Smooth muscle cell (in vitro differentiated cells): ENCODE measurements around the gene RBCK1. TPM values are rescaled to one million over a fixed set of nuclear protein-coding genes. Genes with fewer than 3 reads are reported as not detected.

Source experiments
- DNase-seq: peaks from one replicate; lab custom pipeline; 2025; ENCODE audit not compliant: unreplicated experiment; lab: John Stamatoyannopoulos, UW
- H2AFZ ChIP-seq: fragments of 200-600 bp; sonication (generic); 2 replicates; pipeline ENCODE4 v1.6.0; 2016; ENCODE audit warnings: antibody characterized with exemption, low read depth, mild to moderate bottlenecking
- H3F3A ChIP-seq: fragments of 200-600 bp; sonication (generic); 2 replicates; pipeline ENCODE4 v1.6.0; 2017; ENCODE audit warnings: antibody characterized with exemption, low read depth
- H3K27ac ChIP-seq: fragments of 200-600 bp; sonication (generic); 2 replicates; pipeline ENCODE4 v1.5.1; 2016; ENCODE audit warnings: low read depth, mild to moderate bottlenecking
- H3K27me3 ChIP-seq: fragments of 200-600 bp; sonication (generic); 2 replicates; pipeline ENCODE4 v1.6.1; 2016; ENCODE audit warnings: low read depth, mild to moderate bottlenecking
- H3K36me3 ChIP-seq: fragments of 200-600 bp; sonication (generic); 2 replicates; pipeline ENCODE4 v1.5.1; 2016; ENCODE audit warnings: low read depth
- H3K4me1 ChIP-seq: fragments of 200-600 bp; sonication (generic); 2 replicates; pipeline ENCODE4 v1.5.1; 2016; ENCODE audit warnings: low read depth
- H3K4me2 ChIP-seq: fragments of 200-600 bp; sonication (generic); 2 replicates; pipeline ENCODE4 v1.6.0; 2016; ENCODE audit warnings: mild to moderate bottlenecking
- H3K4me3 ChIP-seq: fragments of 200-600 bp; sonication (generic); 2 replicates; pipeline ENCODE4 v1.5.1; 2016; ENCODE audit warnings: mild to moderate bottlenecking
- H3K79me2 ChIP-seq: fragments of 200-600 bp; sonication (generic); 2 replicates; pipeline ENCODE4 v1.6.0; 2016; ENCODE audit warnings: low read depth, mild to moderate bottlenecking
- H3K9ac ChIP-seq: fragments of 200-600 bp; sonication (generic); 2 replicates; pipeline ENCODE4 v1.6.0; 2016; ENCODE audit warnings: low read depth
- H3K9me3 ChIP-seq: fragments of 200-600 bp; sonication (generic); replicated peaks from 2 replicates; pipeline ENCODE4 v1.5.1; 2016; ENCODE audit warnings: low read depth
- H4K20me1 ChIP-seq: fragments of 200-600 bp; sonication (generic); 2 replicates; pipeline ENCODE4 v1.6.0; 2016; ENCODE audit warnings: low read depth
- WGBS: methylation state at CpG from one replicate; pipeline ENCODE4 v1.1.7; 2016; ENCODE audit warnings: low lambda C conversion rate; 5-methylcytosine and 5-hydroxymethylcytosine counted together
- polyA plus RNA-seq: library from polyadenylated mRNA; unstranded; fragments of >200 nt; fragmentation: Nextera tagmentation; extraction: Ambion mirVana; gene quantifications from 2 replicates; pipeline ENCODE4 v1.2.1, GENCODE V29; 2016
- total RNA-seq: library from RNA; depleted of rRNA; stranded (reverse); fragments of >200 nt; gene quantifications from 2 replicates; pipeline ENCODE4 v1.2.3, GENCODE V29; 2014
- TF ChIP-seq, protein P1 (sequence below): fragments of 200-600 bp; sonication (generic); IDR thresholded peaks from 2 replicates; pipeline ENCODE4 v1.5.1; 2017; ENCODE audit warnings: borderline replicate concordance, mild to moderate bottlenecking, antibody characterized with exemption; ENCODE audit not compliant: insufficient read depth, poor library complexity, severe bottlenecking

Gene RBCK1
- total and polyA plus RNA-seq, 2 experiments from 2014 or later = 43.0 to 53.9 TPM

DNA sequence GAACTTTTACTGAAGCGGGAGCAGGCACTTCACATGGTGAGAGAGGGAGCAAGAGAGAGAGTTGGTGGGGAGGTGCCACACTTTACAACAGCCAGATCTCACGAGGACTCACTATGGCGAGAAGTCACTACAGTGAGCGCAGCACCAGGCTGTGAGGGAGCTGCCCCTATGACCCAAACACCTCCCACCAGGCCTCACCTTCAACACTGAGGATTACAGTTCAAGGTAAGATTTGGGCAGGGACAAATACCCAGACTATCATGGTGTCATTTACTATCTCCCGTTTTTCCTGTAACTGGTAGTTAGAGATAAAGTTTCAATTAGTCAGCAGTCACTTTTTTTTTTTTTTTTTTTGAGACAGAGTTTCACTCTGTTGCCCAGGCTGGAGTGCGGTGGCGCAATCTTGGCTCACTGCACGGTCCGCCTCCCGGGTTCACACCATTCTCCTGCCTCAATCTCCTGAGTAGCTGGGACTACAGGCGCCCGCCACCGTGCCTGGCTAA, 7.8 kb downstream of the RBCK1 start:
- Histone ChIP-seq H3K9me3 (no peaks in the 10 kb centered on the region), H3K4me2 (no peak overlapping the region), H3K36me3 (no peaks in the 10 kb centered on the region), H2AFZ (no peak overlapping the region), H3K79me2 (peaks cover 42% of the 10 kb centered on the region), H3K4me1 (no peaks in the 10 kb centered on the region), H4K20me1 (peaks cover 31% of the 10 kb centered on the region), H3K4me3 (no peak overlapping the region), H3F3A (no peaks in the 10 kb centered on the region), H3K27ac (no peak overlapping the region), H3K9ac (no peak overlapping the region), H3K27me3 (no peaks in the 10 kb centered on the region)
- TF ChIP-seq, protein P1, sequence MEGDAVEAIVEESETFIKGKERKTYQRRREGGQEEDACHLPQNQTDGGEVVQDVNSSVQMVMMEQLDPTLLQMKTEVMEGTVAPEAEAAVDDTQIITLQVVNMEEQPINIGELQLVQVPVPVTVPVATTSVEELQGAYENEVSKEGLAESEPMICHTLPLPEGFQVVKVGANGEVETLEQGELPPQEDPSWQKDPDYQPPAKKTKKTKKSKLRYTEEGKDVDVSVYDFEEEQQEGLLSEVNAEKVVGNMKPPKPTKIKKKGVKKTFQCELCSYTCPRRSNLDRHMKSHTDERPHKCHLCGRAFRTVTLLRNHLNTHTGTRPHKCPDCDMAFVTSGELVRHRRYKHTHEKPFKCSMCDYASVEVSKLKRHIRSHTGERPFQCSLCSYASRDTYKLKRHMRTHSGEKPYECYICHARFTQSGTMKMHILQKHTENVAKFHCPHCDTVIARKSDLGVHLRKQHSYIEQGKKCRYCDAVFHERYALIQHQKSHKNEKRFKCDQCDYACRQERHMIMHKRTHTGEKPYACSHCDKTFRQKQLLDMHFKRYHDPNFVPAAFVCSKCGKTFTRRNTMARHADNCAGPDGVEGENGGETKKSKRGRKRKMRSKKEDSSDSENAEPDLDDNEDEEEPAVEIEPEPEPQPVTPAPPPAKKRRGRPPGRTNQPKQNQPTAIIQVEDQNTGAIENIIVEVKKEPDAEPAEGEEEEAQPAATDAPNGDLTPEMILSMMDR = no peak
- no peak for DNase-seq
- 72% methylated on average over 13 of the region's 13 CpGs for WGBS

DNA sequence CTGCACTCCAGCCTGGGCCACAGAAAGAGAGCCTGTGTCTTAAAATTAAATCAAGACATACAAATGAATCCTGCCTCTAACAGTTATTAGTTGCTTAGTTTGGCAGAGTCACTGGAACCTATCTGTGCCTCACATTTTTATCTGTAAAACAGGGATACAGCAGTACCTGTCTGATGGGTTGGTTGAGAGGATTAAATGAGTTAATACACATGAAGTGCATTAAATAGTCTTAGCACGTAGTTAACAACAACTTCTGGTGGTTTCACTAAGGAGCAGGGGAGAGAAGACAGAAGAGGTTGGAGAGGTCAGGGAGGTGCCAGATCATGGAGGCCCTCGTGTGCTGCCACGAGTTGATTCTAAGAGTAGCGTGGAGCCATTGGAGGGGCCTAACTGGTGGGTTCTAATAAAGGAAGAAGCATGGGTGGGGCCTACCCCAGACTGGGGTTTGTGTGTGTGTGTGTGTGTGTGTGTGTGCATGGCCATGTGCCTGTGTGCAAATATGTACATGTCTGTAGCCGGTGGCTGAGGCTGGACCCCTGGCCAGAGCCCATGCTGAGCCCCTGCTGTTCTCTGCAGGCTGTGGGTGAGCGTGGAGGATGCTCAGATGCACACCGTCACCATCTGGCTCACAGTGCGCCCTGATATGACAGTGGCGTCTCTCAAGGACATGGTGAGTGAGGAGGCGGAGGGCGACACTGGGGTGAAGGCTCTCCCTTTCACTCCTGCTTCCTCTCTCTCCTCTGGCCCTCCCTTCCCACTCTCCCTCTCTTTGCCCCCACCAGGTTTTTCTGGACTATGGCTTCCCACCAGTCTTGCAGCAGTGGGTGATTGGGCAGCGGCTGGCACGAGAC, 9.1 kb downstream of the RBCK1 start:
- Histone ChIP-seq H3K9me3 (no peaks in the 10 kb centered on the region), H3K4me2 (no peak overlapping the region), H3K9ac (no peak overlapping the region), H3K27ac (no peak overlapping the region), H2AFZ (no peak overlapping the region), H3K79me2 (peaks cover 29% of the 10 kb centered on the region), H3K4me1 (no peaks in the 10 kb centered on the region), H3F3A (no peaks in the 10 kb centered on the region), H3K27me3 (no peaks in the 10 kb centered on the region), H3K4me3 (no peak overlapping the region), H3K36me3 (no peaks in the 10 kb centered on the region), H4K20me1 (peaks cover 28% of the 10 kb centered on the region)
- 87% methylated on average over 13 of the region's 13 CpGs for WGBS
- TF ChIP-seq, protein P1 = no peak
- no peak for DNase-seq

DNA sequence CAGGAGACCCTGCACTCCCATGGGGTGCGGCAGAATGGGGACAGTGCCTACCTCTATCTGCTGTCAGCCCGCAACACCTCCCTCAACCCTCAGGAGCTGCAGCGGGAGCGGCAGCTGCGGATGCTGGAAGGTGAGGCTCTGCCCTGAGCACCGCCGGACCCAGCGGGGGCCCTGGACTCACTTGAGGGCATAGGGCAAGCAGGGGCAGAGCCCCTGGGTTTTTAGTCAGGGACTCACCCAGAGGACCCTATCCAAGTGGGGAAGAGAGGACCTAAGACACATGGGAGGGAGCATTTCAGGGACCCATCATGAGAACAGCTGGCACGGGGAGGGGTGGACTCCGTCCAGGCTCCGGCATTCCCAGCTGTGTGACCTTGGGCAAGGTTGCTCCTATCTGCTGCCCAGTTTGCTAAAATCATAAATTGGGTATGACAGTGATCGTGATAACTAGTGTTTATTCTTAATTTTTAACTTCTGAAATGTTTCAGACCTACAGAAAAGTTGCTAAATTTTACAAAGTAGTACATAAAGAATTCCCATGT, 9.8 kb downstream of the RBCK1 start:
- Histone ChIP-seq H3K27ac (no peak overlapping the region), H2AFZ (no peak overlapping the region), H3F3A (no peaks in the 10 kb centered on the region), H3K4me2 (no peak overlapping the region), H3K4me3 (no peak overlapping the region), H4K20me1 (peaks cover 22% of the 10 kb centered on the region), H3K27me3 (no peaks in the 10 kb centered on the region), H3K36me3 (no peaks in the 10 kb centered on the region), H3K4me1 (no peaks in the 10 kb centered on the region), H3K79me2 (peaks cover 22% of the 10 kb centered on the region), H3K9ac (no peak overlapping the region), H3K9me3 (no peaks in the 10 kb centered on the region)
- WGBS = 96% methylated on average over 12 of the region's 12 CpGs
- no peak for DNase-seq
- TF ChIP-seq, protein P1 = no peak
